Medulla oblongata (tissue), 1 donor: Measurements from ENCODE around the gene DNAH9.

Experiments used
- DNase-seq: peaks from one replicate; pipeline ENCODE4 v3.0.0-alpha.2; 2015; ENCODE audit errors: extremely low spot score

Gene DNAH9

GRCh38 chr17:11832401-11833137 is 234.3 kb downstream of the DNAH9 start:
- DNase-seq, result peak; percentile 2

GRCh38 chr17:11836508-11836907 is 238.2 kb downstream of the DNAH9 start:
- no peak for DNase-seq

GRCh38 chr17:11840052-11840451 is 241.8 kb downstream of the DNAH9 start:
- no peak for DNase-seq

GRCh38 chr17:11840831-11841230 is 242.6 kb downstream of the DNAH9 start:
- no peak for DNase-seq

GRCh38 chr17:11848330-11848729 is 250.1 kb downstream of the DNAH9 start:
- no peak for DNase-seq

GRCh38 chr17:11852231-11852630 is 254.0 kb downstream of the DNAH9 start:
- DNase-seq, result no peak

GRCh38 chr17:11852912-11853311 is 254.6 kb downstream of the DNAH9 start:
- peak; percentile 10 for DNase-seq

- peak; percentile 84 for DNase-seq
These were observed 255.3 kb downstream of the DNAH9 start for GRCh38 chr17:11853321-11854151.

- no peak for DNase-seq
These were observed 257.0 kb downstream of the DNAH9 start for GRCh38 chr17:11855306-11855705.

- DNase-seq, result no peak
These were observed 258.7 kb downstream of the DNAH9 start for GRCh38 chr17:11857006-11857405.

GRCh38 chr17:11869680-11870394 is 271.6 kb downstream of the DNAH9 start:
- DNase-seq, result no peak

- DNase-seq, result no peak
These were observed 273.5 kb downstream of the DNAH9 start for GRCh38 chr17:11871773-11872172.

- DNase-seq, result no peak
These were observed 276.5 kb downstream of the DNAH9 start for GRCh38 chr17:11874756-11875155.

- DNase-seq, result peak; percentile 61
These were observed 282.4 kb downstream of the DNAH9 start for GRCh38 chr17:11880714-11881113.

GRCh38 chr17:11882716-11883115 is 284.4 kb downstream of the DNAH9 start:
- no peak for DNase-seq

GRCh38 chr17:11885051-11885450 is 286.8 kb downstream of the DNAH9 start:
- peak; percentile 22 for DNase-seq

GRCh38 chr17:11889266-11889665 is 291.0 kb downstream of the DNAH9 start:
- peak; percentile 40 for DNase-seq

- no peak for DNase-seq
These were observed 295.6 kb downstream of the DNAH9 start for GRCh38 chr17:11893862-11894261.

- DNase-seq, result no peak
These were observed 297.9 kb downstream of the DNAH9 start for GRCh38 chr17:11896199-11896598.

GRCh38 chr17:11898526-11899235 is 300.4 kb downstream of the DNAH9 start:
- DNase-seq, result no peak

- no peak for DNase-seq
These were observed 301.3 kb downstream of the DNAH9 start for GRCh38 chr17:11899537-11899942.

GRCh38 chr17:11900041-11900476 is 301.8 kb downstream of the DNAH9 start:
- DNase-seq, result no peak
